Fibroblast of lung (primary cell): ENCODE data around the gene MCAT. TPM values are rescaled to one million over a fixed set of nuclear protein-coding genes. Genes with fewer than 3 reads are reported as not detected.

Source experiments
- DNase-seq, 2 donors: peaks; one replicate each; pipeline versions ENCODE4 v3.0.0 to v3.0.0-alpha.2; 2010; ENCODE audit warnings: low read depth in 2 of 2
- H2AFZ ChIP-seq: 2 replicates; pipeline ENCODE4 v1.5.1; 2012; ENCODE audit warnings: low read length, control low read depth, inconsistent platforms
- H3K27ac ChIP-seq: 2 replicates; pipeline ENCODE4 v1.5.1; 2011; ENCODE audit warnings: low read length, control low read depth; ENCODE audit not compliant: insufficient read depth
- H3K27me3 ChIP-seq: 2 replicates; pipeline ENCODE4 v1.5.1; 2011; ENCODE audit warnings: mild to moderate bottlenecking, low read length; ENCODE audit not compliant: control insufficient read depth, insufficient read depth
- H3K36me3 ChIP-seq: 2 replicates; pipeline ENCODE4 v1.5.1; 2011; ENCODE audit warnings: low read length; ENCODE audit not compliant: control insufficient read depth, insufficient read depth
- H3K4me1 ChIP-seq: 2 replicates; pipeline ENCODE4 v1.5.1; 2011; ENCODE audit warnings: low read length; ENCODE audit not compliant: control insufficient read depth, insufficient read depth; ENCODE audit errors: extremely low read depth
- H3K4me2 ChIP-seq: 2 replicates; pipeline ENCODE4 v1.5.1; 2011; ENCODE audit warnings: low read length, control low read depth; ENCODE audit not compliant: insufficient read depth; ENCODE audit errors: extremely low read depth
- H3K4me3 ChIP-seq, 4 experiments: fragments of 200-600 bp in 1 of 4; sonication (generic) in 1 of 4; replicated peaks in 1 of 4; 2 replicates each; pipeline ENCODE4 v1.5.1; 2011 to 2016; ENCODE audit warnings: low read length in 4 of 4, low read depth in 3 of 4, mild to moderate bottlenecking in 3 of 4, control low read depth in 2 of 4, inconsistent platforms in 1 of 4, mixed read lengths in 1 of 4; ENCODE audit not compliant: insufficient read depth in 1 of 4; ENCODE audit errors: control extremely low read depth in 1 of 4
- H3K79me2 ChIP-seq: 2 replicates; pipeline ENCODE4 v1.5.1; 2012; ENCODE audit warnings: mild to moderate bottlenecking, low read length, inconsistent platforms; ENCODE audit not compliant: control insufficient read depth, insufficient read depth
- H3K9ac ChIP-seq: 2 replicates; pipeline ENCODE4 v1.5.1; 2011; ENCODE audit warnings: mild to moderate bottlenecking, low read length, control low read depth; ENCODE audit not compliant: insufficient read depth
- H3K9me3 ChIP-seq: 2 replicates; pipeline ENCODE4 v1.5.1; 2012; ENCODE audit warnings: low read depth, low read length; ENCODE audit not compliant: control insufficient read depth, insufficient read depth
- H4K20me1 ChIP-seq: 2 replicates; pipeline ENCODE4 v1.5.1; 2011; ENCODE audit warnings: low read length; ENCODE audit not compliant: control insufficient read depth, insufficient read depth; ENCODE audit errors: extremely low read depth
- EZH2 ChIP-seq: IDR thresholded peaks from 2 replicates; pipeline ENCODE4 v1.5.1; 2012; ENCODE audit warnings: low read length, control low read depth, mild to moderate bottlenecking; ENCODE audit errors: missing control alignments
- polyA plus RNA-seq, 2 donors: library from polyadenylated mRNA; depleted of rRNA in 1 of 2; stranded (reverse) in 1 of 2; unstranded in 1 of 2; fragments of >200 nt; gene quantifications; 2 replicates each; pipeline ENCODE4 v1.2.1, GENCODE V29; 2011 to 2012; ENCODE audit warnings: missing spikeins in 1 of 2
- total RNA-seq: library from RNA; depleted of rRNA; stranded (reverse); fragments of >200 nt; gene quantifications from 2 replicates; pipeline ENCODE4 v1.2.1, GENCODE V29; 2014
- TF ChIP-seq, protein P1 (sequence below), 2 donors: IDR thresholded peaks in 1 of 2; conservative IDR thresholded peaks in 1 of 2; 1 replicate in 1 of 2; 2 replicates in 1 of 2; pipeline ENCODE4 v1.5.1; 2011 to 2012; ENCODE audit warnings: low read length in 2 of 2, control low read depth in 1 of 2, inconsistent platforms in 1 of 2, low read depth in 1 of 2, mild to moderate bottlenecking in 1 of 2

MCAT gene
- total and polyA plus RNA-seq, 2 donors (not counting 1 experiment from before 2014, with no cell fraction given) = 8.4 to 9.3 TPM

- Histone ChIP-seq H3K4me2 (no peak overlapping the region), H3K9ac (no peak overlapping the region), H3K4me3 (no peak overlapping the region), H2AFZ (no peak overlapping the region), H4K20me1 (no peaks in the 10 kb centered on the region), H3K36me3 (peaks cover 6% of the 10 kb centered on the region), H3K9me3 (no peaks in the 10 kb centered on the region), H3K4me1 (peaks cover 5% of the 10 kb centered on the region), H3K27ac (no peak overlapping the region), H3K27me3 (no peaks in the 10 kb centered on the region), H3K79me2 (no peaks in the 10 kb centered on the region)
- TF ChIP-seq EZH2 = no peak
- TF ChIP-seq, protein P1, sequence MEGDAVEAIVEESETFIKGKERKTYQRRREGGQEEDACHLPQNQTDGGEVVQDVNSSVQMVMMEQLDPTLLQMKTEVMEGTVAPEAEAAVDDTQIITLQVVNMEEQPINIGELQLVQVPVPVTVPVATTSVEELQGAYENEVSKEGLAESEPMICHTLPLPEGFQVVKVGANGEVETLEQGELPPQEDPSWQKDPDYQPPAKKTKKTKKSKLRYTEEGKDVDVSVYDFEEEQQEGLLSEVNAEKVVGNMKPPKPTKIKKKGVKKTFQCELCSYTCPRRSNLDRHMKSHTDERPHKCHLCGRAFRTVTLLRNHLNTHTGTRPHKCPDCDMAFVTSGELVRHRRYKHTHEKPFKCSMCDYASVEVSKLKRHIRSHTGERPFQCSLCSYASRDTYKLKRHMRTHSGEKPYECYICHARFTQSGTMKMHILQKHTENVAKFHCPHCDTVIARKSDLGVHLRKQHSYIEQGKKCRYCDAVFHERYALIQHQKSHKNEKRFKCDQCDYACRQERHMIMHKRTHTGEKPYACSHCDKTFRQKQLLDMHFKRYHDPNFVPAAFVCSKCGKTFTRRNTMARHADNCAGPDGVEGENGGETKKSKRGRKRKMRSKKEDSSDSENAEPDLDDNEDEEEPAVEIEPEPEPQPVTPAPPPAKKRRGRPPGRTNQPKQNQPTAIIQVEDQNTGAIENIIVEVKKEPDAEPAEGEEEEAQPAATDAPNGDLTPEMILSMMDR (conservative IDR thresholded peaks at IDR 0.05 in 1 of 2, IDR thresholded peaks at IDR 0.05 in 1 of 2; ENCODE audit: low read depth in 1 of 2, low read length in 2 of 2) = no peak
- DNase-seq = no peak
Measured at GRCh38 chr22:43131773-43132501, 11.3 kb downstream of the MCAT start.

- Histone ChIP-seq H3K36me3 (peaks cover under 1% of the 10 kb centered on the region), H3K27me3 (no peaks in the 10 kb centered on the region), H3K79me2 (no peaks in the 10 kb centered on the region), H3K4me3 (no peak overlapping the region), H3K9me3 (no peaks in the 10 kb centered on the region), H3K4me1 (peaks cover 9% of the 10 kb centered on the region), H3K9ac (no peak overlapping the region), H4K20me1 (no peaks in the 10 kb centered on the region), H3K4me2 (no peak overlapping the region), H3K27ac (no peak overlapping the region), H2AFZ (no peak overlapping the region)
- no peak for DNase-seq
- TF ChIP-seq, protein P1 (conservative IDR thresholded peaks at IDR 0.05 in 1 of 2, IDR thresholded peaks at IDR 0.05 in 1 of 2; ENCODE audit: low read depth in 1 of 2, low read length in 2 of 2) = no peak
- no peak for TF ChIP-seq EZH2
Measured at GRCh38 chr22:43129426-43130425, 13.5 kb downstream of the MCAT start.

DNA sequence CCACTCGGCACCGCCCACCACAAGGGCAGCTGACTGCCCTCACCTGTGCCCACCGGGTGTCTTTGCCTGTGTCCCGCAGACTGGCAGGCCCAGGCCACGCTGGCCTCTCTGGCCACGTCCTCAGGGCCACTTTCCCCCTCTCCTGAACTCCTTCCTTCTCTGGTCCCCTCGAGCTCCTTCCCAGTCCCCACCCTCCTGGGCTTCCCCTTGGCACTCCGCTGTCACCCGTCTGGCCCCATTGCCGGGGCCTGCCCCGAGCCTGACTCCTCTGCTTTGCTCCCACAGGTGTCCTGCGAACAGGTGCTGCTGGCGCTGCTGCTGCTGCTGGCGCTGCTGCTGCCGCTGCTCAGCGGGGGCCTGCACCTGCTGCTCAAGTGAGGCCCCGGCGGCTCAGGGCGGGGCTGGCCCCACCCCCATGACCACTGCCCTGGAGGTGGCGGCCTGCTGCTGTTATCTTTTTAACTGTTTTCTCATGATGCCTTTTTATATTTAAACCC lies 14.2 kb downstream of the MCAT start:
- Histone ChIP-seq H3K9me3 (no peaks in the 10 kb centered on the region), H3K27ac (no peak overlapping the region), H3K4me1 (peaks cover 9% of the 10 kb centered on the region), H3K79me2 (no peaks in the 10 kb centered on the region), H3K4me3 (no peak overlapping the region), H4K20me1 (no peaks in the 10 kb centered on the region), H2AFZ (no peak overlapping the region), H3K4me2 (no peak overlapping the region), H3K27me3 (no peaks in the 10 kb centered on the region), H3K9ac (no peak overlapping the region), H3K36me3 (no peaks in the 10 kb centered on the region)
- TF ChIP-seq, protein P1 (conservative IDR thresholded peaks at IDR 0.05 in 1 of 2, IDR thresholded peaks at IDR 0.05 in 1 of 2; ENCODE audit: low read depth in 1 of 2, low read length in 2 of 2) = no peak
- no peak for TF ChIP-seq EZH2
- no peak for DNase-seq
